WI38 (cell line): ENCODE data around the gene AGGF1.

Experiments used
- H3K4me3 ChIP-seq: 2 replicates; pipeline ENCODE4 v1.5.1; 2011; ENCODE audit warnings: low read depth, mild to moderate bottlenecking, control low read depth, low read length
- TF ChIP-seq, protein P1 (sequence below): IDR thresholded peaks from 2 replicates; pipeline ENCODE4 v1.5.1; 2012; ENCODE audit warnings: low read depth, mild to moderate bottlenecking, control low read depth, low read length

AGGF1 gene

DNA sequence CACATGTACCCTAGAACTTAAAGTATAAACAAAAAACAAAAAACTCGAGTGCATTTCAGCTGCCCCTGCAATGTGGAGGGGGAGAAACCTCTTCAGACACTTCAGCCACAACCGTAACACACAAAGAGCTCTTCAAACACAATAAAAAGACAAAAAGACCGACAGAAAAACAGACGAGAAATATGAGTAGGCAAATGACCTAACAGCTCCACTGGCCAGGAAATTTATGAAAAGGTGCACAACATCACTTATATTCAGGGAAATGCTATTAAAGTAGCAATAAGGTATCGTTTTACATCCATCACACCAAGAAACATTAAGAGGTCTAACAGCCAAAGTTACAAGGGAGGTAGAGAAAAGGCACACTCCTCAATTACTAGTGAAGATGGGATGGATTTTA is 50.7 kb downstream of the AGGF1 start:
- TF ChIP-seq, protein P1, sequence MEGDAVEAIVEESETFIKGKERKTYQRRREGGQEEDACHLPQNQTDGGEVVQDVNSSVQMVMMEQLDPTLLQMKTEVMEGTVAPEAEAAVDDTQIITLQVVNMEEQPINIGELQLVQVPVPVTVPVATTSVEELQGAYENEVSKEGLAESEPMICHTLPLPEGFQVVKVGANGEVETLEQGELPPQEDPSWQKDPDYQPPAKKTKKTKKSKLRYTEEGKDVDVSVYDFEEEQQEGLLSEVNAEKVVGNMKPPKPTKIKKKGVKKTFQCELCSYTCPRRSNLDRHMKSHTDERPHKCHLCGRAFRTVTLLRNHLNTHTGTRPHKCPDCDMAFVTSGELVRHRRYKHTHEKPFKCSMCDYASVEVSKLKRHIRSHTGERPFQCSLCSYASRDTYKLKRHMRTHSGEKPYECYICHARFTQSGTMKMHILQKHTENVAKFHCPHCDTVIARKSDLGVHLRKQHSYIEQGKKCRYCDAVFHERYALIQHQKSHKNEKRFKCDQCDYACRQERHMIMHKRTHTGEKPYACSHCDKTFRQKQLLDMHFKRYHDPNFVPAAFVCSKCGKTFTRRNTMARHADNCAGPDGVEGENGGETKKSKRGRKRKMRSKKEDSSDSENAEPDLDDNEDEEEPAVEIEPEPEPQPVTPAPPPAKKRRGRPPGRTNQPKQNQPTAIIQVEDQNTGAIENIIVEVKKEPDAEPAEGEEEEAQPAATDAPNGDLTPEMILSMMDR, result no peak
- H3K4me3 ChIP-seq, result no peak overlapping the region

DNA sequence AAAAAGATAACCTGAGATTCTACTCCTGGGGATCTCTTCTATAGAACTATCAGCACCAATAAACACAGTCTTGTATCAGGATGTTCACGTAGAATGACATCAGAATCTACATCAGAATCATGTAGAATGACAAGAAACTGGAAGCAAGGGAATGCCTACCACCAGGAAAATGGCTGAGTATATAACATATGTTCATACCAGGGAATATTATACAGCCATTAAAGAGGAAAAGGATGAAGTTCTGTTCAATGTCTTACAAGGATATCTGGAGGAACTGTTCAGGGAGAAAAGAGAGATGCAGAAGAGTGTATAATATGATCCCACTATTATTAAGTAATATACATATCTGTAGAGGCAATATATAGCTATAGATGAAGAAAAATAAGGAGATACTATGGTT is 52.1 kb downstream of the AGGF1 start:
- TF ChIP-seq, protein P1, result no peak
- H3K4me3 ChIP-seq, result no peak overlapping the region

DNA sequence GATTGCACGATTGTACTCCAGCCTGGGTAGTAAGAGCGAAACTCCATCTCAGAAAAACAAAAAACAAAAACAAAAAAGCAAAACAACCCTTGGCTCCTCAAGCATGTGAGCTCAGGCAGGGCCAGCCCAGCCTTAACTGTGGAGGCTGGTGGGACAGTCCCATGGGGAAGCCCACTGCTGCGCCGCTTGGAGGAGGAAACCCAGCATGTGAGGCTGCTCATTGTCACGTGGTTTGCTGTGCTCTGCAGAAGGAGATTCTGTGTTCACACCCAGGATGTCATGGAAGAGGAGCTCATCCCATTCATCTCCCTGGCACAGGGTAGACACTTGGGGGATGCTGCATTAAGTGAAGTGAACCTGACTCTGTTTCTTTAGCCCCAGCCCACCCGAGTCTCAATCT is 52.9 kb downstream of the AGGF1 start:
- TF ChIP-seq, protein P1, result no peak
- H3K4me3 ChIP-seq, result no peak overlapping the region

DNA sequence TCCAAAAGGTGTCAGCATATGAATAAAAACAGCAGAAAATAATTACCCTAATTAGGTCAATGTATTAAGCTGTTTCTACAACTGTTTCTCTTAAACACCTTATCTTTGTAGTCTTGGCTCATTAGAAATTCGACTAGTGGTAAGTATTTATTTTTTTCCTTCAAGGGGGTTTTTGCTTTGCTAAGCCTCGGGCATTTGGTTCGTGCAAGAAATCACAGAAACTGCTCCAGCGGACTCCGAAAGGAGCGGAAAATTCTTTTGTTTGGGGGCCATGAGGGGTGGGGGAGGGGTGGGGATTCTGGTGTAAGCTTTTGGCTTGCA is 56.1 kb downstream of the AGGF1 start:
- peak overlapping the region; percentile 76 for H3K4me3 ChIP-seq
- TF ChIP-seq, protein P1, result no peak

DNA sequence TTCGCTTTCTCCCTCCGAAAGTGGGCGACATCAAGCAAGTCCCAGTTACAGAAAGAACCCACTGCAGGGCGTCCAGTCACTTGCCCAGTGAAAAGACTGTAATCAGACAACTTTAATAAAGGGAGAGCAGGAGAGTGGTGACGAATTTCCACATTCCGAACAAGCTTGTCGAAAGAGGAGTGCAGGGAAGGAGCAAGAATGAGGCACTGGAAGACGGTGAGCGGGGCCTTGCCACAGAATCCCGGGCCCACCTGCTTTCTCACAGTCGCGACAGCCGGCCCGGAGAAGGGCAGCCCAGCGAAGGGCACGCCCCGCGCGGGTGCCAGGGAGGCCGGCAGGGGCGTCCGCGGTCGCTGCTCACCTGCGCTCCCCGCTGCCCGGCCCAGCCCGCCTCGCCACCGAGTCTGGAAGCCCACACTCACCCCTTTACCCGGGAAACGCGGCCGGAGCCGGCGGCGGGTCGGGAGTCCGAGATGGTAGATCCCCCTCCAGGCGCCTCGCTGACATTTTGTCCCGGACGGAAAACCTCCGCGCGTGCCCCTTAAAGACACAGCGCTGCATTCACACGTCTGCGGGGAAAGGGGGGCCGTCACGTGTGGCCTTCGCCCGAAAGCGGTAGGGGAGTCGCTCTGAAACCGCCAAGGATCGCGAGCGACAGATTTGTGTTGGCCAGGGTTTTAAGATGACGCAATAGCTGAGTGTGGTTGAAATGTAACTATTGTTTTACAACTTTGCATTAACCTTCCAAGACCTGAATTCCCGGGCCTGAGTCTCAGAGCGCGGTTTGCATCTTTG is 56.7 kb downstream of the AGGF1 start, which contains the start of gene ZBED3:
Gene ZBED3, minus strand, starts transcription at position 597 of the 795 bp plus-strand sequence. CDS start 9,407 bp downstream, outside the sequence.
- TF ChIP-seq, protein P1, result no peak
- H3K4me3 ChIP-seq, result peak within 1 kb of the TSS; percentile 76

DNA sequence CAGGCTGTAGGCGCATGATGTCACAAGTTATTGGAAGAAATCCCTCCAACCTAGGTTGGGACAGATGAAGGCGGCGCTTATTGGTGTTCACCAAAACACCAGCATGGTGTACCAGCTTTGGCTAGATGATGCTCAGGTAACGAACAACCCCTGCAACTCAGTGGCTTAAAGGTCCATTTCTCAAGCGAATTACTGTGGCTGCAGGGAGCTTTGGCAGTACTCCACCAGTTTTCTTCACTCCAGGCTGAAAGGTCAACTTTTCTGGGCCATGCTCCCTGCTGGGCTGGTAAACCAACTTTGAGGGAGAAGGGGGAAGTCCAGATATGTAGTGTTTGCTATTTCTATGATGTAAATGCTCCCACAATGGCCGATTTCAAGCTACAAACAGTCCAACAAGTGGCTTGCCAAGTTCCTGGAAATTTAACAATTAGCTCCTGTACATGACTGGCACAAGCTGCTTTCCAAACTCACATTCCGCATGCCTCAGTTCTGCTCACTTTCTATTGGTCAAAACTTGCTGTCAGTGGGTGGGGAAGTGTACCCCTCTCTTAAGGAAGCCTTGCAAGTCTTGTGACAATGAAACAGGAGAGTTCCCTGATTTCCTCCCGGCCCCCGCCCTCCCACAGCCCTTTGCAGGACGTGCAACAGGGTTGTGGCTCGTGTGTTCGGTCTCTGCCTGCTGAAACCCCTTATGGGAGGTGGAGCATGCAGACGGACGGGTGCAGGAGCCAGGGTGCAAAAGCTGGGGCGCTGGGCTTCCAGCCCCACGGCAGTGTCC is 57.5 kb downstream of the AGGF1 start:
- H3K4me3 ChIP-seq, result peak overlapping the region; percentile 76
- TF ChIP-seq, protein P1, result no peak

DNA sequence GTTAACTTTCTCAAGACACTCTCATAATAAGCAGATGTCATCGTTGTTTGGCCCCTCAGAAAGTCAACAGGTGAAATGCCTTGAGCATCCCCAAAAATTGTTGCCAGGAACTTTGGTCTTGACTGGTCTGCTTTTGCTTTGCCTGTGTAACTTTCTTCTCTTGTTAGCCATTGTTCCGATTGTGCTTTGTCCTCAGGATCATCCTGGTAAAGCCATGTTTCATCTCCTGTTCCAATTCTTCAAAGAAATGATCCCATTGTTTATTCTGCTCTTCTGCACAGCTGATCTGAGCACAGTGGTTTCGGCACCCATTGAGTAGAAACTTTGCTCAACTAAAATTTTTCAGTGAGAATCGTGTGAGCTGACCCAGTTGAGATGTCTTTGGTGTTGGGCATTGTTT is 65.0 kb downstream of the AGGF1 start:
- no peak overlapping the region for H3K4me3 ChIP-seq
- TF ChIP-seq, protein P1, result no peak
